Hindlimb muscle (tissue), 1 donor: Measurements from ENCODE around the gene MRGPRD. TPM values are rescaled to one million over a fixed set of nuclear protein-coding genes. Genes with fewer than 3 reads are reported as not detected.
A peak's percentile ranks its signal among the peaks of the same experiment; 100 is the strongest.

Experiments
- DNase-seq: peaks from one replicate; pipeline ENCODE4 v3.0.0-alpha.2; 2013
- polyA plus RNA-seq: library from polyadenylated mRNA; unstranded; fragments of 120-200 nt; gene quantifications from one replicate; pipeline ENCODE4 v1.2.1, GENCODE V29; 2013; ENCODE audit not compliant: insufficient read length

MRGPRD gene, protein sequence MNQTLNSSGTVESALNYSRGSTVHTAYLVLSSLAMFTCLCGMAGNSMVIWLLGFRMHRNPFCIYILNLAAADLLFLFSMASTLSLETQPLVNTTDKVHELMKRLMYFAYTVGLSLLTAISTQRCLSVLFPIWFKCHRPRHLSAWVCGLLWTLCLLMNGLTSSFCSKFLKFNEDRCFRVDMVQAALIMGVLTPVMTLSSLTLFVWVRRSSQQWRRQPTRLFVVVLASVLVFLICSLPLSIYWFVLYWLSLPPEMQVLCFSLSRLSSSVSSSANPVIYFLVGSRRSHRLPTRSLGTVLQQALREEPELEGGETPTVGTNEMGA
- polyA plus RNA-seq, result not detected

DNA sequence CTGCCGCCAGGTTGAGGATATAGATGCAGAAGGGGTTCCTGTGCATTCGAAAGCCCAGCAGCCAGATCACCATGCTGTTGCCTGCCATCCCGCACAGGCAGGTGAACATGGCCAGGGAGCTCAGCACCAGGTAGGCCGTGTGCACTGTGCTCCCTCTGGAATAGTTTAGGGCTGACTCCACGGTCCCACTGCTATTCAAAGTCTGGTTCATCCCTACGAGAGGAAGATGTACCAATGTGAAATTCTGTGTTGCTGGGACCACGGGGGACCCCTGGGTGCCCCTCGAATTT lies at the start of gene MRGPRD:
Gene MRGPRD, minus strand, starts transcription at position 211 of the 290 bp plus-strand sequence. Its CDS starts 0 bp downstream, at position 211.
- no peak for DNase-seq

DNA sequence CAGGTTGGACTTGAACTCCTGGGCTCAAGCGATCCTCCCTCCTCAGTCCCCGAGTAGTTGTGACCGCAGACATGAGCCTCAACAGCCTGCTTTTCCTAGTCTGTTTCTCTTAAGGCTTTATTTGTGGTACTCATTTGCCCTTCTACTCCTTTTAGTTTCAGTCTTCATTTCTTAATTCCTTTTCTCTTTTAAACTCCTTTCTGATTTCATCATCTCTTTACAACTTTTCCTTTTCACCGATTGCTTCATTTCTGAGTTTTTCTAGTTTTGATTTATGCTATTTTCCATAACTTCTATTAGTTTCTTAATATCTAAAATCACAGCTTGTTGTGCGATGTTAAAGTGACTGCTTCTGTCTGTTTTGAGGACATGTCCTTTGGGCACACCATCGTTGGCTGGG lies 49.5 kb upstream of the MRGPRD start:
- no peak for DNase-seq

DNA sequence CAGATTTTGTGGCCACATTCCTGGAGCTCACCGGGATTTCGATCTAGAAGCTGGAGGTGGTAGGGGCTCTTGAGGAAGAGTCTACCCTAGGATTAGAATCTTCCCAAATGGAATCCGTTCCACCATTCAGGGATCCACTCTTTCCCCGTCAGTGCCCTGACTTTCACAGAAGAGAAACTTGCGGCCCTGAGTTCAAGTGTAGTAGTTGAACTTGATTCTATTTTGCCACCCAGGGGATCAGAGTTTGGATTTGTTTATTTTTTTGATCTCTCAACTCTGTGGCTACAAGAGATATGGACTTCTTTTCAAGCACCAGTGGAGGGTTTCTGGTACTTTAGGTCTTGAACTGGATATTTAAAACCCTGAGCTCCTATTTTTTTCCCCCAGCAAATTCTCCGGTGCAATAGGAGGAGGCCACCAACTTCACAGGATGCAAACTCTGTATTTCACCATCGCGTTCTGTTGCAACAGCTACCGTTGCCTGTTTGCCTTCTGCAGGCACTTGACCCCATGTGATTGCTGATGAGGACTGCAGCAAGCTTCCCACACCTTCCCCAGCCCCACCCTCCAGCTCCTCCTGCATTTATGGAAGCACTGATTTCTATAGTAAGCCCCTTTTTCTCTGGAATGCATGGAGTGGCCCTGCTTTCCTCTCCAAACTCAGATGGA lies 47.1 kb upstream of the MRGPRD start:
- no peak for DNase-seq

DNA sequence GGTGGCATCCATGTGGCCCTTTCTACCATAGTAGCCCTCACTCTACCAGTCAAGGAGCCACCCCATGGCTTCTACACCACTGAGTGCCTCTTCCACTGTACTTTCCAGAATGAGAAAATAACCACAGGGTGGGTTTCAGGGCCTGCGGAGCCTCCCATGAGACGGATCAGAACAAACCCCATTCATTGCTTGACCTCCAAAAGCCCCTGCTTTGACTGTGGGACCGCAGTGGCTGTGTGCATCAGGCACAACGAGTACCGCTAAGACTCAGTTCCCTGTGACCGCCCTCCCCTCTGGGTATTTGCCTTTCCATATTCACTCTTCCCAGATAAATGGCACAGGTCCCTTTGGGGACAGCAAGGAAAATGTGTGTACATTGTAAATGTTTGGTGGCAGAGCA lies 43.7 kb upstream of the MRGPRD start:
- no peak for DNase-seq

DNA sequence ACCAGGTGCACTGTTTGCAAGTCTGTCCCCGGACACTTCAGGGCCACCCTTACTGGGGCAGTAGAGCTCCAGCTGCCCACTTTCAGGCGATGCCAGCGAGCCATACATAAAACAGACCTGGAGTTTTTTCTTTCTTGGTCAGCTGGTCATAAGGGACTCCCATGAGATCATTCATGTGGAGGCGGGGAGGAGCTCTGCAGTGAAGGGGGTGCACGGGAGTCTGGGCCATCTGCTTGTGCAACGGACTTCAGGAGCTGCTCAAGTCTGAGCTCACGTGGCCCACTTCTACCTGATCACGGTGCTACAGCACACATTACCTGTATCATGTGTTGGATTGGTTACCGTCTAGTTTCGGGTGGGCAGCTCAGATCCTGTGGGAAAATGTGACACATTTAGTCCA lies 41.5 kb upstream of the MRGPRD start:
- no peak for DNase-seq

DNA sequence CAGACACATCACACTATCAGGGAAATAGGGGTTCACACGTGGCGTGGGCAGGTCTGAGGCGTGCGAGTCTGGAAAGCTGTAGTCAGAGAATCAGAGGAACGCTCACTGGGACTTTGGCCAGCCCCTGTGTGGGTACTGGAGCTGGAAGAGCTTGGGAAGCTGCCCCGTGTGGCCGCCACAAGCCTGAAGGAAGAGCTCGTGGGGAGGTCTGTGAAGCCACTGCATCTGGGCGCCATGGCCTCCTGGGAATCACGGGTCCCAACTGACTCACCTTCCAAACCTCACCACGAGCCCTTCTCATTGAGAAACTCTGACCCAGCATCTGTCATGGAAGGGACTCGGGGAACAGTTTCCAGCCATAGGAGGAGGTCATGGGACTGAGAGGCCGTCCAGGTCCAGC lies 38.1 kb upstream of the MRGPRD start:
- DNase-seq, result no peak

DNA sequence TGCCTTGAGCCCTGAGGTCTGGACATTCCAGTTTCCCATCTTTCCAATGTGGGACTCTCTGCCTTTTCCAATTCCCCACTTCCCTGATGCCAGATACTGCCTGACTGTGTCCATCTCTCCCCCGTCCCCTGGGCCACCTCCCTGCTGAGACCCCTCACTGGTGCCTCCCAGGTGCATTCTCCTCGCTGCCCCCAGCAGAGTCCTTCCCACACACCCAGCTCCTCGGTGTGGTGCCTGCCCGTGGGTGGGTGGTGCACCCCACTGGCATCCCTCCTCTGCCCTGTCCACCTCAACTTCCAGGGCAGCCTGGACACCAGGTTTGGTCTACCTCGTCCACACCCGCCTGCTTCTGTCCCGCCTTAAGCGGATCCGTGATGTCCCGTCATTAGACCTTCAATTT lies 37.2 kb upstream of the MRGPRD start:
- DNase-seq, result no peak

DNA sequence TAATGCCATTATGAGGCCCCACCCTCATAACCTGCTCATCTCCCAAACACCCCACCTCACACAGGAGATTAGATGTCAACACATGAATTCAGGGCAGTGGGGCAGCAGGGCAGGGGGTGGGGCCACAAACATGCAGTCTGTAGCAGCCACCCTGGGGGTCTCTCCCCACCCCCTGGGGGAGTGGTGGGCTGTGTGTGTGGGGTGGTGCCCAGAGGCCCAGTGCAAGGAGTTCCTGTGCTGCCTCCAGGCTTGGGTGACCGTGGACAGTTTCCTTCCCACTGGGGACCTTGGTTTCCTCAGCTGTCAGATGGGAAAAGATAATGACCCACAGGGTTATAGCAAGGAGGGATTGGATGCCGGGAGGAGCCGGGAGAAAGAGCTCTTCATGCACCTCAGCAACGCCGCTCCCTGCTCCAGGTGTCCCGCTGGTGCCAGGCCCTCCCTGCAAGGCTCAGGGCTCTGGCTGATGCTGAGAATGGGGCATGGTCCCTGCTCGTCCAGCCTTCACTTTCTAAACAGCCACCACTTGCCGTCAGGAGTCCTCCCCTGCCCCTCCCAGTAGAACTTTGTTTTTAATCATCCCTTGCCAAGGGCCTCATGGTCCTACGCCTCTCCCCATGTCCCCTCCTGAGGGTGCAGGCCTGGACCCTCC lies 34.2 kb upstream of the MRGPRD start:
- no peak for DNase-seq

DNA sequence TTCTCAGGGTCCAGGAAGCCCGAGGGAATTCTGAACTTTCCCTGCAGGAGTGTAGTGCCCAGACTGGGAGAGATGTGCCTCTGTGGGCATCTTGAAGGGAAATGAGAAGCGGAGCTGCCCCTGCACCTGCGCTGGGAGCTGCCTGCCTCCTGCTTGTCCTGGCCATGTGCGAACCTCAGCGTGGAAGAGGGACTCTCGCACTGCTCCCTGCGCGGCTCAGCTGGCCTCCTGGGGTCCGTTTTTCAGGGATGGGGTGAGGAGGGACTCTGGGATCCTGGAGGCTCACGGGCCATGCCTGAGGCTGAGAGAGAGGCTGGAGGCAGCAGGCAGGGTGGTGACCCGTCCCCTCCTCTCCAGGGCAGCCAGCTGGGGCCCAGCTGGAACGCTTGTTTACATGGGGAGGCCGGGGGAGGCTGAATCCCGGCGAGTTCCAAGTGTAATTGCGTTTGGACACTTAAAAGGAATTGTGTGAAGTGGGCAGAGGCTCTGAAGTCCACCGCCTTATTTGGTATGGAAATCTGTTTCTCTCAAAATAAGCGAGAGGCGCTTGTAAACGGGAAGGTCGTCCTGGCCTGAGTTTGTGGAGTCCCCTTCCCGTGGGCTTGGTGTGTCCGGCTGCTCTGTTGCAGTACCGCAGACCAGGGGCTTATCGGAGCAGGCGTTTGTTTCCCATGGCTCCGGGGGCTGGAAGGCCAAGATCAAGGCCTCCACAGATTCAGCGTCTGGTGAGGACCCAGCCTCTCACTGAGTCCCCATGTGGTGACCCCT lies 33.5 kb upstream of the MRGPRD start:
- DNase-seq, result peak; percentile 42

DNA sequence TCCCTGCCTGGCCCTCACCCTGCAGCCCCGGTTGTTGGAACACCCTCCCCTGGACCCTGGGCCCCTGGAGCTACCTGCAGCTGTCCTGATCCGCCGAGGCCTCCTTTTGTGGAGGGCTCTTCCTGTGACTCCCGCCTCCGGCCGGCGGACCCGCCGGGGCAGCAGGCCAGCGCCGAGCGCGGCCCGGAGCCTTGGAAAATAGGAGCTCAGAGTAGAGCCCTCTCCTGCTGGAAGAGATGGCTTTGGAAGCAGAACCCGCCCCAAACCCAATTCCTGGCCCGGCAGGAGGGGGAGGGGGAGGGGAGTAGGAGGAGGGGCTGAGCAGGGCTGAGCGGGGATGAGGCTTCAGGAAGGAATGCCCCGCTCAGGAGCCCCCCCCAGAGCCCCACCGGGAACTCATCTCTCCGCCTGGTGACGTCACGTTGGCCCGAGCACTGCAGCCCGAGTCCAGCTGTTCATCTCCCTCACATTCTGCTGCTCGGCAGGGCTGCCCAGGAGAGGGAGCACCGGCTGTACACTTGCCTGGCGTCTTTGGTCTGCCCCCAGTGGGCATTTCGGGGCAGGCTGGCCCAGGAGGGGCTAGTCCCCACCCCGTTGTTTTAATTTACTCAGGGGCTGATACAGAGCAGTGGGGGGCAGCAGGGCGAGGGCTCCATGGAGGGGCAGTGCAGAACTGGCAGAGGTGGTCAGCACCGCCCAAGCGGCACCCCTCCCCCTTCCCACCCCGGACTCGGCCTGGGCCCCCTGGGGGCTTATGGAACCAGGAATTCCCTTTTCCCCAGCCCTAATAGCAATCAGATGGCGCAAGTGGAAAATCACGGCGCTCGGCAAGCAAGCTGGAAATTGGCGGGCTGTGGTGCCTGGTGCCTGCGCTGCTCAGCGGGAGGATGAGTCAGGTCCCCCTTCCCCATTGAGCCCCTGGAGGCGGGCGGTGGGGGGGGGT lies 32.5 kb upstream of the MRGPRD start, which contains the start of gene MRGPRF:
Gene MRGPRF, minus strand, starts transcription at position 238 of the 943 bp plus-strand sequence. CDS start 3,345 bp downstream, outside the sequence.
- DNase-seq, result peak; percentile 94

DNA sequence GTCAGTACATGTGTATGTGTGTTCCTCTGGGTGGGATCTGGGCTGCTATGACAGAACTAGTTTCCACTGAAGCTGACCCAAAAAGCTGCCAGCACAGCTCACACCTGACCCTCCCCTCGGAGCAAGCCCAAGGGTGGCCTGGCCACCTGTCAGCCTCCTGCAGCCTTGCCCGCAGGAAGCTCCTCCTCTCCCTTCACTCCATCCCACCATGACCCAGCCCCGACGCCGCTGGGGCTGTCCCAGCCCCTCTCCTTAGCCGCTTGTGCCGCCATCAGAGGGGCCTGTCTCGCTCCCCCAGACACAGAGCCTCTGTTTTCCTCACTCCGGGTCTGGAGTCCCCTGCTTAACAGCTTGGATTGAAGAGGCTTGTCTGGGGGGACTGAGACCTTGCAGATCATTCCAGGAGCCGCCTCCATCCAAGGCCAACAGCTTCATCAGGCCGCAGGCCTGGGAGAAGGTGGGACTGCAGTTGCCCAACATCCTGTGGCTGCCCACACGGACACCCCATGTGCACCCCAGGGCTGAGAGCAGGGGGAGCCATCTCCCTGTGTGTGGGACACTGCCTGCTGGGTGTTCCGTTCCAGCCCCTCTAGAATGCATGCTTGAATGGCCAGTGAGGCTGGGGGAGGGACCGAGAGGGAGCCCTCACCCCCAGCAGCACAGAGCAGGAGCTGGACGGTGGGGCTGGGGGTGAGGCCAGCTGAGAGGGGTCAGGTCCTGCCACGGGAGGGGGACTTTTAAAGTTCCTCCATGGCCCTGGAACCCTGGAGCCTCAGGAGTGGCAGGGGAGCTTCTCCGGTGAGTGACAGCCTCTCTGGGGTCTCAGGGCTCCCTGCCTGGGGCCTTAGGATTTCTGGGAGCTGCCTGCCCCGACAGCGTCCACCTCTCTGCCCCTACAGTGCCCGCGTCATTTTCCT lies 31.6 kb upstream of the MRGPRD start:
- DNase-seq, result no peak

DNA sequence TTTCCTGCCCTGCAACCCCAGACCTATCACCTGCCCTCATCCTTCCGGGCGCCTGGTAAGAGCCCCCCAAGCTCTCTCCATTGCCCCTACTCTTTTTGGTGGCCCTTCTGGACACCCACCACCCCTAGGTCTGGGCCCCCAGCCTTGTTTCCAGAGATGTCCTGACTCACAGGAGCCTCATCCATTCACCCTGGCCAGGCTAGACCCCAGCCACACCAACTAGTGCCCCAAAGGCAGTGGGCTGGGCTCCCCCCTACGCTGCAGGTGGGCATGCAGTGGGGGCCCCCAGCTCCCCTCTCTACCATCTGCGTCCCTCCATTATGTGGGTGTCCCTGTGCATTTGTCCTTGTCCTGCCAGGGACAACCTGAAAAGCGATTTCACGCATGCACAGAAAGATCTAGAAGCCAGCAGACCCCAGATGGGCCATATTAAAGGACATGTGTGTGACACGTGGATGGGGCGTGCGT lies 30.9 kb upstream of the MRGPRD start:
- no peak for DNase-seq

DNA sequence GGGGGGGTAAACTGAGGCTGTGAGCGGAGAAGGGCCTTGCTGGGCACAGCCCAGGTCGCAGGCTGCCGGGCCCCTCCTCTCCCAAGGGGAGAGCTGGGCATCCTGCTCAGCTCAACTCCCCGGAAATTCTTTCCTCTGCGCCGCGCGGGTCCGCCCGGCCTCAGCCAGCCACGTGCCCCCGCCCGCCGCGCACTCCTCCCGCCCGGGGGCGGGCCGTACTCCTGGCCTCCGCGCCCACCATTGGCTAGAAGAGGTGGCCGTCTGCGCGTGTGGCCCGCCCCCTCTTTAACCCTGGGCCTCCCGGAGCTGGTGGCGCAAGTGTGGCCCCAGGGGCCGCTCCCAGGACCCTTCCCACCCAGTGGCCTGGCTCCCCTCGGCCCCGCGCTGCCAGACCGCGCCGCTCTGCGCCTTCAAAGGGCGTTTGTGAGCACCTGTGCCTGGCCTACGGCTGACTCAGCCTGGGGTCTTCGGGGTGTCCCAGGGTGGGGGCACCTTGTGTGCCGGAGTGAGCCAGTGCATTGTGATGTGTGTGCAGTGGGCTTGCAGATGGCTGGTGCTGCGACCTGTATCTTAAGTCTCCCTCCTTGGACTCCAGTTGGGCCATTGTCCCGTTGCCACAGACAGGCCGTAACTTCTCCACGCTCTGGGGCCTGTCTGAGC lies 30.3 kb upstream of the MRGPRD start:
- peak; percentile 83 for DNase-seq

DNA sequence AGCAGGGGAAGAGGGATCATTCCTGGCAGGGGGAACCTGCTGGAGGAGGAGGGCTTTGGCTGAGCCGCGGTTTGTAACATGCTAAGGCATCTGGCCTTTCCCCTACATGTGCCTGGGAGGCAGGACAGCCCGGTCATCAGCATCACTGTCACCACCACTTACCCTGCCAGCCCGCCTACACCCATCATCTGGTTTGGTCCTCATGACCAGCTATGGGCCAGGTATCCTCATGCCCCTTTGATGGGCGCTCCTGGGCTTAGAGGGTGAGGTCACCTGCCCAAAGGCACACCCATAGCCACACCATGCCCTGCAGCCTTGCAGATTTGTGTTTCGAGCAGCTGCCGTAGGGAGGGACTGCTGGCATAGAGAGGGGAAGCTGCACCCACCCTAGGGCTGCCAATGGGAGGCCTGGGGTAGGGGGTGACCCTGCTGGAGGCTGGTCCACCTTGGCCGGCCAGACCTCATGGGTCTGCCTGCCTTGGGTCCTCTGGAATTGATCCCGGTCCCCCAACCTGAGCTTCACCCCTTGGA lies 29.6 kb upstream of the MRGPRD start:
- no peak for DNase-seq

DNA sequence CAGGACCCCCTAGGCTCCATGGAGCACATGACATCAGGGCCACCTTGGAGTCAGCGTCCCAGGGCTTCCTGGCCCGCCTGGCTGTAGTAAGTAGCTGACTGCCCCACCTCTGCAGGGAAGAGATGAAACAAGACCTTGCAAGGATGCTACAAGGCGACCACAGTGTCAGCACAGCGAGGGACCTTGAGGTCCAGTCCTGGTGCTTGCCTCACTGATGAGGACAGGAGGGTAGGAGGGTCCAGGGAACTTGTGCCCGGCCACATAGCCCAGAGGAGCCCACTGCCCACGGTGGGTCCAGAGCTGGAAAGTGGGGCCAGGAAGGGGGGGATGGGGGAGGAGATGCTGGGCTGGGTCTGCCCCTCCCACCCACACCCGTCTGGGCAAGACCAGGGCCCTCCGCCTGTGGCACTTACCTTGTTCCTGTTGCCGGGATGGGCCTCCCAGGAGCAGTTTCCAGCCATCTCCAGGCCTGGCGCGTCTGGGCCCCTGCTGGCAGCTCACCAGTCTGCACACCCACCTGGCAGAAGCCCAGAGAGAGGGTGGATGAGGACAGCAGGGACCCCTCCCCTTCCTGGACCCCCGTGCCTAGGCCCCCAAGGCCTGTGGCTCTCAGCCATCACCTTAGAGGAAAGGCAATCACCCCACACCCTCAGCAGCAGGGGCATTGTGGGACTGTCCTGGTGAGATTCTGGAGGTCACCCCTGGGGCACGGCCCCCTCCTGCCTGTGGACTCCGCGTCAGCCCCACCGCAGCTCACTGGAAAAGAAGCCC lies 28.8 kb upstream of the MRGPRD start:
- no peak for DNase-seq

DNA sequence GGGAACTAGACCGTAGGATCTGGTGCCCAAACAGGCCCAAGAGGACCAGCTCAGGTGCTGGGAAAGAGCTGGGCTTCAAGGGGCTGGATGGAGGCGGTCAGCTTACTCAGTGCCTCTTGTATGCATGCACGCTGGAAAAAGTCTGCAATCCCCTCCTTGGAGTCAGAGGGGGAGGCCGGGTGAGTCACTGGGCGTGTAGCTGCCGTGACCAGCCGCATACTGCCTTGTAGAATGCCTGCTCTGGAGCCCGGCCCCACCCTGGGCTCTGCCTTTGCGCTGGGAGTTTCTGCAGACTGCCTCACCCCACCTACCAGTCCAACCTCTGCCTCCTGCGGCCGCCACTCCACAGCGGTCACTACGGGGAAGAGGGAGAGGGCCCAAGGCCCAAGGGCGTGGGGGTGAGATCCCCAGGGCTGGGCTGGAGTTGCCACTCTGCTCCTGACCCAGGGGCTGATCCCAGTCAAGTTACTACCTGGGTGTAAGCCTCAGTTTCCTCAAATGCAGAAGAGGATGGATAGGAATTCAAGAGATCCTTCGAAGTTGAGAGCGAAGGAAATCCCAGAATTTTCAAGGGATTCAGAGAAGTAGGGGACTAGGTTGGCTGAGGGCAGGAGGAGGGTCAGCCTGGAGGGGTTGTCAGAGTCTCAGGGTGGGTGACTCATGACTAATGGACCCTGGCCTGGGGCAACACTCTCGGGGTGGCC lies 28.1 kb upstream of the MRGPRD start:
- peak; percentile 72 for DNase-seq

DNA sequence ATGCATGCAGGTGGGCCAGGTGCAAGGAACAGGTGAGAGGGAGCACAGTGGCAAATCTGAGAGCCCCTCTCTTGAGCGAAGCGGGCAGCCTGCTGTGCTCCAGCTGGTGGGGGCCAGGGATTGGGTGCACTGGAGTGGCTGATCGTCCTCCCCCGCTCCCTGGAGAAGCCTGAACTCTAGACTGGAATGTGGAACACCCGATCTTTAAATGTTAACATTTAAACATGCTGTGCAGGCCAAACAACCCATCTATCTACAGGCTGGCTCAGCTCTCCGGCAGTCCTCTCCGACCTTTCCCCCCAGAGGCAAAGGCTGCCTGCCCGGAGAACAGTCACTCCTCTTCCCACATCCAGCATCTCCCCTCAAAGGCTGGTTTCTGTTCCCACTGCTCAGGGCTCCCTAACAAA lies 27.2 kb upstream of the MRGPRD start:
- no peak for DNase-seq

DNA sequence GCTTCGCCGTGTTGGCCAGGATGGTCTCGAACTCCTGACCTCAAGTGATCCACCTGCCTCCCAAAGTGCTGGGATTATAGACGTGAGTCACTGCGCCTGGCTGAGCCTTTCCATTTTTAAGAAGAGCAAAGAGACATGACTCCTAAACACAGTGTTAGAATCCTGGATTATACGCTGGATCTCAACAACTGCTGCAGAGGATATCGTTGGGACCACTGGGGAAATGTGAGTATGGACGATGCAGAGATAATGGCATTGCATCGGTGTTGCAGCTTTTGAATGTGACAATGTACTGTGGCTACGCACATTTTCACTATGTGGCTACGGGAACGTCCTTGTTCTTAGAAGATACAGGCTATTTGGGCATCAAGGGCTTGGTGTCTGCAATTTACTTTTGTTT lies 26.0 kb upstream of the MRGPRD start:
- DNase-seq, result no peak
